Spleen (tissue), 7 donors: Measurements from ENCODE around the gene MRPS22.

Experiments
- CTCF ChIP-seq, 11 experiments: fragments of 200-600 bp in 7 of 11; fragments of 450-650 bp in 4 of 11; sonication (generic) in 4 of 11; IDR thresholded peaks in 8 of 11; conservative IDR thresholded peaks in 3 of 11; 1 replicate in 7 of 11; 2 replicates in 4 of 11; pipeline versions ENCODE4 v1.4.0 to v1.8.0; 2016 to 2021; ENCODE audit warnings: antibody characterized with exemption in 11 of 11, inconsistent platforms in 4 of 11, mild to moderate bottlenecking in 1 of 11
- POLR2A ChIP-seq, 3 donors: fragments of 450-650 bp; IDR thresholded peaks; one replicate each; pipeline ENCODE4 v1.5.1; 2017; ENCODE audit warnings: antibody characterized with exemption in 3 of 3, mild to moderate bottlenecking in 1 of 3
- donor health status: DM: no; HTN: no; CAD: no; lungs with moderate emphysema.
- donor health status: DM: no; HTN: no; CAD: no.
- donor health status: DM: no; HTN: no; CAD: no.

GRCh38 chr3:139308560-139308959, 35.3 kb upstream of the MRPS22 start:
- TF ChIP-seq CTCF (IDR thresholded peaks at IDR 0.05 in 8 of 11, conservative IDR thresholded peaks at IDR 0.05 in 3 of 11): no peak
- TF ChIP-seq POLR2A (IDR thresholded peaks at IDR 0.05): no peak
